Right lobe of liver (tissue), 4 donors: ENCODE data around the gene SMIM35.

Experiments
- POLR2A ChIP-seq: fragments of 450-650 bp; IDR thresholded peaks from one replicate; pipeline ENCODE4 v1.6.1; 2017; ENCODE audit warnings: antibody characterized with exemption, mild to moderate bottlenecking
- TF ChIP-seq, protein P1 (sequence below), 4 donors: fragments of 200-600 bp in 3 of 4; fragments of 450-650 bp in 1 of 4; IDR thresholded peaks; one replicate each; pipeline versions ENCODE4 v1.5.1 to v1.8.0; 2016 to 2022; ENCODE audit warnings: antibody characterized with exemption in 4 of 4, mild to moderate bottlenecking in 2 of 4
- donor health status: DM: no; HTN: no; CAD: no.
- donor health status: DM: no; HTN: no; CAD: no.
- donor health status: DM: no; HTN: yes; CAD: no.

DNA sequence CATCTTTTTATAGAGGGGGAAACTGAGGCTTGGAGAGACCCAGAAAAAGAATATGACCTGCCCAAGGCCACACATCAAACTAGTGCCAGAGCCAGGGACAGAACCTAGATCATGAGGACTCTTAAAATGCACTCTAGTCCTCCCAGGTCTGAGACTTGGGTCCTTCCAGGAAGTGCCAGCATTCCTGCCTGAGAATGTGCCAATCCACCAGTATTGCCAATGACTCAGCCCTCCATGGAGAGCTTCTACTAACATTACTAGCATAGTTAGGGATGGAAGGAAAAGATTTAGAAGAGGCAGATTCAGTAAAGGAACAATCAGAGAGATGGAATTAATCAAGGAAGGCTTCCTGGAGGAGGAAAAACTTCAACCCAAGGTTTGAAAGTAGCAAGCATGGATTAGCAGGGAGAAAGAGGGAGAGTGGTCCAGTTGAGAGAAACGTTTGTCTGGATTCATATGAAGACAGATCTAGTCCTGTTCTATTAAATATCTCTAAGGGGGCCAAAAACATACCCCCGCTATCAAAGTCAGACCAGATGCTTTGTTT, 20.1 kb upstream of the SMIM35 start:
- TF ChIP-seq, protein P1, sequence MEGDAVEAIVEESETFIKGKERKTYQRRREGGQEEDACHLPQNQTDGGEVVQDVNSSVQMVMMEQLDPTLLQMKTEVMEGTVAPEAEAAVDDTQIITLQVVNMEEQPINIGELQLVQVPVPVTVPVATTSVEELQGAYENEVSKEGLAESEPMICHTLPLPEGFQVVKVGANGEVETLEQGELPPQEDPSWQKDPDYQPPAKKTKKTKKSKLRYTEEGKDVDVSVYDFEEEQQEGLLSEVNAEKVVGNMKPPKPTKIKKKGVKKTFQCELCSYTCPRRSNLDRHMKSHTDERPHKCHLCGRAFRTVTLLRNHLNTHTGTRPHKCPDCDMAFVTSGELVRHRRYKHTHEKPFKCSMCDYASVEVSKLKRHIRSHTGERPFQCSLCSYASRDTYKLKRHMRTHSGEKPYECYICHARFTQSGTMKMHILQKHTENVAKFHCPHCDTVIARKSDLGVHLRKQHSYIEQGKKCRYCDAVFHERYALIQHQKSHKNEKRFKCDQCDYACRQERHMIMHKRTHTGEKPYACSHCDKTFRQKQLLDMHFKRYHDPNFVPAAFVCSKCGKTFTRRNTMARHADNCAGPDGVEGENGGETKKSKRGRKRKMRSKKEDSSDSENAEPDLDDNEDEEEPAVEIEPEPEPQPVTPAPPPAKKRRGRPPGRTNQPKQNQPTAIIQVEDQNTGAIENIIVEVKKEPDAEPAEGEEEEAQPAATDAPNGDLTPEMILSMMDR (IDR thresholded peaks at IDR 0.05), result no peak
- no peak for TF ChIP-seq POLR2A
